HepG2 (cell line): ENCODE results near the gene CDYL.

ENCODE experiments used
- ZFP36 ChIP-seq: fragments of 150-350 bp; IDR thresholded peaks from 2 replicates; pipeline ENCODE4 v1.6.1; 2018; ENCODE audit warnings: borderline replicate concordance, low read length, low read depth; ENCODE audit not compliant: partially characterized antibody
- TF ChIP-seq, protein P1 (sequence below): sonication (generic); formaldehyde crosslinking; IDR thresholded peaks from 2 replicates; pipeline ENCODE4 v1.4.0; 2020; ENCODE audit warnings: low read depth, mild to moderate bottlenecking, missing genetic modification reagents

DNA sequence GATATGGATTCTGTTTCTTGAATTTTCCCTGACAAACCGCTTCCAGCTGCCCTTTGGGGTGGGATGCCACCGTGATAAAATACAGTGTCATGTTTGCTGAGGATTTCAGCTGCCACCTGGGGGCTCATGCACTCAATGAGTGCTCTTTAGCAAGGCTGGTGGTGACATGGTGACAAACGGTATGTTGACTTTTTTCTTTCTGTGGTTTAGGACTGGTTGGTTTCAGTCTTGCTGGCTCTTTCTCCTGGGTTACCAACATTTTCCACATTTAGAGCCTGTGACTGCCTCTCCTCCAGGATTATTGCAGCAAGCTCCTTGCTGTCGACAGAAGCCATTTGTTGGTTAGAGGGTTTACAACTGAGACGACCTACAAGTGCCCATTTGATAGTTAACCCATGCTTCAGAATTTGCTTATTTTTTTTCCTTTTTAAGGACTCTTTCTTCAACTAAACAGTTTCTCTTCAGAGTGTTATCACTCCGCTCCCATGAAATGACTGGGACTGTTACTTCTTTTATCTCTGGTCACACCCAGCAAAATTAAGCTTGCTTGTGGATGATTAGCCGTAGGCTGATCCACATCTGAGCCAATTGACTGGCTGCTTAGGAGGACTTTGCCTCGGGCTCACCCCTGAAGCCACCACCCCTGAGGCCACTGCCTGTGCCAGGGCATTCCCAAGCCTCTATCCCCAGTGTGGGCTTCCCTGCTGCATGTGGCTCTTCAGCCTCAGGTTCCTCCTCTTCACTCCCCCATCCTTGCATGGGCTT is 48.4 kb upstream of the CDYL start:
- TF ChIP-seq, protein P1, sequence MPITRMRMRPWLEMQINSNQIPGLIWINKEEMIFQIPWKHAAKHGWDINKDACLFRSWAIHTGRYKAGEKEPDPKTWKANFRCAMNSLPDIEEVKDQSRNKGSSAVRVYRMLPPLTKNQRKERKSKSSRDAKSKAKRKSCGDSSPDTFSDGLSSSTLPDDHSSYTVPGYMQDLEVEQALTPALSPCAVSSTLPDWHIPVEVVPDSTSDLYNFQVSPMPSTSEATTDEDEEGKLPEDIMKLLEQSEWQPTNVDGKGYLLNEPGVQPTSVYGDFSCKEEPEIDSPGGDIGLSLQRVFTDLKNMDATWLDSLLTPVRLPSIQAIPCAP = no peak
- no peak for TF ChIP-seq ZFP36
